Measurements from ENCODE around the gene GIMAP7.

The GIMAP7 gene

GRCh38 chr7:150538259-150538658 lies 23.6 kb downstream of the GIMAP7 start:
- no peak for TF ChIP-seq CTCF (IDR thresholded peaks at IDR 0.05; ENCODE audit: low read depth, low read length)
- H3K9me3 ChIP-seq: no peaks in the 10 kb centered on the region
- H3K36me3 ChIP-seq: no peaks in the 10 kb centered on the region
- DNase-seq: no peak
- no peaks in the 10 kb centered on the region for H3K4me1 ChIP-seq
- no peaks in the 10 kb centered on the region for H3K27me3 ChIP-seq
- H3K4me3 ChIP-seq (ENCODE audit: low read depth, low read length): no peak overlapping the region

- no peak for DNase-seq
- no peak overlapping the region for H3K4me3 ChIP-seq (ENCODE audit: low read depth, low read length)
- H3K9me3 ChIP-seq: no peaks in the 10 kb centered on the region
- H3K36me3 ChIP-seq: no peaks in the 10 kb centered on the region
- TF ChIP-seq CTCF (IDR thresholded peaks at IDR 0.05; ENCODE audit: low read depth, low read length): no peak
- H3K27me3 ChIP-seq: no peaks in the 10 kb centered on the region
- H3K4me1 ChIP-seq: no peaks in the 10 kb centered on the region
These were observed 38.5 kb downstream of the GIMAP7 start for GRCh38 chr7:150553163-150553562.

GRCh38 chr7:150556521-150557138 lies 42.0 kb downstream of the GIMAP7 start:
- H3K4me3 ChIP-seq (ENCODE audit: low read depth, low read length): no peak overlapping the region
- H3K27me3 ChIP-seq: no peaks in the 10 kb centered on the region
- TF ChIP-seq CTCF (IDR thresholded peaks at IDR 0.05; ENCODE audit: low read depth, low read length): no peak
- no peaks in the 10 kb centered on the region for H3K36me3 ChIP-seq
- H3K4me1 ChIP-seq: no peaks in the 10 kb centered on the region
- no peak for DNase-seq
- no peaks in the 10 kb centered on the region for H3K9me3 ChIP-seq

- no peaks in the 10 kb centered on the region for H3K36me3 ChIP-seq
- TF ChIP-seq CTCF (IDR thresholded peaks at IDR 0.05; ENCODE audit: low read depth, low read length): no peak
- no peaks in the 10 kb centered on the region for H3K4me1 ChIP-seq
- no peaks in the 10 kb centered on the region for H3K9me3 ChIP-seq
- peaks cover 10% of the 10 kb centered on the region for H3K27me3 ChIP-seq
- no peak for DNase-seq
- H3K4me3 ChIP-seq (ENCODE audit: low read depth, low read length): no peak overlapping the region
These were observed 45.8 kb downstream of the GIMAP7 start for GRCh38 chr7:150560486-150560885.

- H3K4me1 ChIP-seq: no peaks in the 10 kb centered on the region
- DNase-seq: no peak
- no peak overlapping the region for H3K4me3 ChIP-seq (ENCODE audit: low read depth, low read length)
- TF ChIP-seq CTCF (IDR thresholded peaks at IDR 0.05; ENCODE audit: low read depth, low read length): no peak
- H3K9me3 ChIP-seq: no peaks in the 10 kb centered on the region
- peaks cover 10% of the 10 kb centered on the region for H3K27me3 ChIP-seq
- no peaks in the 10 kb centered on the region for H3K36me3 ChIP-seq
These were observed 48.2 kb downstream of the GIMAP7 start for GRCh38 chr7:150562919-150563318.

- Histone ChIP-seq H3K27me3 (peaks cover 10% of the 10 kb centered on the region), H3K36me3 (no peaks in the 10 kb centered on the region), H3K4me1 (no peaks in the 10 kb centered on the region), H3K9me3 (no peaks in the 10 kb centered on the region), H3K4me3 (ENCODE audit: low read depth, low read length) (no peak overlapping the region)
- DNase-seq: no peak
- no peak for TF ChIP-seq CTCF (IDR thresholded peaks at IDR 0.05; ENCODE audit: low read depth, low read length)
These were observed 49.3 kb downstream of the GIMAP7 start for GRCh38 chr7:150564006-150564405.

Measured in BE2C (cell line).